GM12865 (cell line): ENCODE measurements around the gene EEFSEC.
"Not testable (repeated sequence)": the region's sequence is repeated elsewhere in the genome, so short reads cannot be mapped to it uniquely, and the experiment has no call there.

Experiments used
- DNase-seq: peaks from one replicate; pipeline ENCODE4 v3.0.0; 2010; ENCODE audit warnings: low read depth
- H3K4me3 ChIP-seq: 2 replicates; pipeline ENCODE4 v1.5.1; 2011; ENCODE audit warnings: mild to moderate bottlenecking, low read depth, low read length, control low read depth
- TF ChIP-seq, protein P1 (sequence below): IDR thresholded peaks from 2 replicates; pipeline ENCODE4 v1.5.1; 2011; ENCODE audit warnings: low read length, control low read depth, low read depth, inconsistent platforms; ENCODE audit not compliant: insufficient read depth; ENCODE audit errors: missing control alignments

The EEFSEC gene

DNA sequence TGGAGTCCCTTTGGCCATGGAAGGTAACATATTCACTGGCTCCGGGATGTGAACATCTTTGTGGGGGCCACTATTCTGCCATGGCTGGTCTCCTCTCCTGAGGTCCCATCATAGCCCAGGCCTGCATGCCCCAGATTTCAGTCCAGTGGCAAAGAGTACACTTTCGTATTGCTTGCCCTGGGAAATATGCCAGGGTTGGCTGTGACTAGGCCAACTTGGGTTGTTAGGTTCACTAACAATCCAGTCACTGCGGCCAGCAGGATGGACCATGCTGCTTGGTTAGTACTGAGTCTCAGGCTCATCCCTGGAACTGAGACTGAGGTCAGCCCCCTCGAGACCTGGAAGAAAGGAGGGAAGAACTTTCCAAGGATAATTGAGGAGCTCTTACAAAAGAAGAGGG is 9.8 kb upstream of the EEFSEC start:
- TF ChIP-seq, protein P1, sequence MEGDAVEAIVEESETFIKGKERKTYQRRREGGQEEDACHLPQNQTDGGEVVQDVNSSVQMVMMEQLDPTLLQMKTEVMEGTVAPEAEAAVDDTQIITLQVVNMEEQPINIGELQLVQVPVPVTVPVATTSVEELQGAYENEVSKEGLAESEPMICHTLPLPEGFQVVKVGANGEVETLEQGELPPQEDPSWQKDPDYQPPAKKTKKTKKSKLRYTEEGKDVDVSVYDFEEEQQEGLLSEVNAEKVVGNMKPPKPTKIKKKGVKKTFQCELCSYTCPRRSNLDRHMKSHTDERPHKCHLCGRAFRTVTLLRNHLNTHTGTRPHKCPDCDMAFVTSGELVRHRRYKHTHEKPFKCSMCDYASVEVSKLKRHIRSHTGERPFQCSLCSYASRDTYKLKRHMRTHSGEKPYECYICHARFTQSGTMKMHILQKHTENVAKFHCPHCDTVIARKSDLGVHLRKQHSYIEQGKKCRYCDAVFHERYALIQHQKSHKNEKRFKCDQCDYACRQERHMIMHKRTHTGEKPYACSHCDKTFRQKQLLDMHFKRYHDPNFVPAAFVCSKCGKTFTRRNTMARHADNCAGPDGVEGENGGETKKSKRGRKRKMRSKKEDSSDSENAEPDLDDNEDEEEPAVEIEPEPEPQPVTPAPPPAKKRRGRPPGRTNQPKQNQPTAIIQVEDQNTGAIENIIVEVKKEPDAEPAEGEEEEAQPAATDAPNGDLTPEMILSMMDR, result no peak
- no peak overlapping the region for H3K4me3 ChIP-seq
- no peak for DNase-seq

DNA sequence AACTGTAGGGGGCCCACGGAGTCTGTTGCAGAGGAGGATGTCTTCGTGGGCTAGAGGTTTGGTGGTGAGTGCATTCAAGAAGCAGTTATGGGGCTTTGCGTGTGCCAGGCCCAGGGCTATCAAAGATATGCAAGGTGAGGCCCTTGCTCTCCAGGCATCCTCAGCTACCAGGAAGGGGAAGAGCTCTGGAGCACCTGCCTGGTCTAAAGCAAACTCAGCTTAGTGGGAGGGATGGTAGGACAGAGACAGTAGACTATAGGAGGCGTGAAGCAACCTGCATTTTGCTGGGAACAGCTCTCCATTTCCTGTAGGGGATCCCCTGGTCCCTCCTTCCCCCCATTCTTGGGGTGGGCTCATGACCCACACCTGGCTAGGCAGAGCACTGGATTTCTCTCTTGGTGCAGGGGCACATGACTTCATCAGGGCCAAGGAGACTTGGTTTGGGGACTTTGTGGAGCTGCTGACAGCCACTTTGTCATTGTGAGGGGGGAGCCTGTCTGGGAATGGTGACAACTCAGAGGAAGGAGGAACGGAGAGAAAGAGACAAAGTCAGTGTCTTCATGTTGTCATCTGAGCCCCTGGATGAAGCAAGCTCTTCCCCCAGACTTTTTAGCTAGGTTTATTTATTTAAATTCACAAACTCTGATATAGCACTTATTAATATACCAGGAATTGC is 8.6 kb upstream of the EEFSEC start:
- H3K4me3 ChIP-seq, result no peak overlapping the region
- DNase-seq, result no peak
- TF ChIP-seq, protein P1, result no peak

DNA sequence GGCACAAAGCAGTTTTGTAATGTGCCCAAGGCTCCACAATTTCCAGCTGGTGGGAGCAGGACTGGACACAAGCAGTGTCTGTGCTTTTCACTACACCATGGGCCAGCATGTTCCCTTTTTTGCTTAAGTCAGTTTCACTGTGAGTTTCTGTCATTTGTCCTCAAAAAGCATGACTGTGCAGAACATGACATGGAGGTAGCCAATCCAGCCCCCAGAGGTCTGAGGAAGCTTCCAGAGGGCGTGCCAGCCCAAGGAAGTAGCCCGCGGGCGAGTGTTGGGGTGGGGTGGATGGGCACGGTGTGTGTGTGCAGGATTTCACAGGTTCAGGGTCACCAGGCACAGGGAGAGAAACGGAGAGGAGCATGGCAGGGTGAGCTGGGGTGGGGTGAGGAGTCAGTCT is 8.0 kb upstream of the EEFSEC start:
- TF ChIP-seq, protein P1, result no peak
- no peak for DNase-seq
- no peak overlapping the region for H3K4me3 ChIP-seq

DNA sequence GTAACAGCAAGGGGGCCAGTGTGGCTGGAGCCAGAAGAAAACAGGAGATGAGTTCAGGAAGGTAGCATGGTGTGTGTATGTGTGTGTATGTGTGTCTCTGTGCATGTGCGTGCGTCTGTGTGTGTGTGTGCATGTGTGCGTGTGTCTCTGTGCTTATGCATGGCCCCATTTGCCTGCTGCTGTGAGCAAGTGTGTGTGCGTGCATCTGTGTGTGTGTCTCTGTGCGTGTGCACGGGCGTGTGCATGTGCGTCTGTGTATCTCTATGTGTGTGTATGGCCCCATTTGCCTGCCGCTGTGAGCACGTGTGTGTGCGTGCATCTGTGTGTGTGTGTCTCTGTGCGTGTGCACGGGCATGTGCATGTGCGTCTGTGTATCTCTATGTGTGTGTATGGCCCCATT is 7.1 kb upstream of the EEFSEC start:
- no peak for DNase-seq
- TF ChIP-seq, protein P1, result no peak
- H3K4me3 ChIP-seq, result no peak overlapping the region

DNA sequence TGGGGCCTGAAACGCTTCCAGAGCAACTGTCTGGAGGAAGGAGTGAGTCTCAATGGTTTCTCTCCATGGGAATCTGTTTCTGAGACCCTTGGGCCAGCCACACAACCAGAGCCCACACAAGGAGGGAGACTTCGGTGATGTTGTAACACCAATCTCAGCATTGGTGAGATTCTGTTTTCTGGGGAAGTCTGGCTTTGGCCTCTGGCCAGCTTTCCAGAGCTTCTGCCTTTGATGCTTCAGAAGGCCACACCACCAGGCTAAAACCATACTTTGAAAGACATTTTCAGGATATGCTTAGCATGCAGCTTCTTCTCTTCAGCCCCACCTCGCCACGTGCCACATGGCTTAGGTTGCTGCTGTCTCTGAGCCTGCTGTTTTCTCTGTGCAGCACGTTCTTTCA is 3.6 kb upstream of the EEFSEC start:
- no peak for DNase-seq
- TF ChIP-seq, protein P1, result no peak
- H3K4me3 ChIP-seq, result no peak overlapping the region

DNA sequence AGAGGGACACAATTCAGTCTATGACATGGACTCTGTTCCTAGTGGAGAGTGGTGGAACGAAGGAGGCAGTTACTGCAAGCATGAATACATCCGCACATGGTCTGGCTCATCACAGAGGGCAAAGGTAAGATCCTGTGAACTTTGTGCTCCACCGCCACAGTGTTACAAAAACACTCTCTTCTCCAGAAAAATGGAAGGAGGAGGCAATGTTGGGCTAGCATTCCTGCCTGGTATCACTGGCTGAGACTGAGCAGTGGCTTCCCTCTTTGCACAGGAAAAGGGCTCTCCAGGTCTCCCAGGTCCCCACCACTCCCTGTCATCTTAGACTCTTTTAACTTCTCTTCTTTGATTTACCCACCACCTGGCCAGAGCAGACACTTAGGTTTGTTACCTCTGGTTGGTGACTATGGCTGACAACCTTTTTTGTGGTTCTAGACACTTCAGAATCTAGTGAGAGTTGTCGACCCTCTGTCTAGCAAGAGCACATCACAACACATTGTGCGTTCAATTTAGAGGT is 1.5 kb upstream of the EEFSEC start:
- H3K4me3 ChIP-seq, result no peak overlapping the region
- DNase-seq, result no peak
- TF ChIP-seq, protein P1, result no peak

DNA sequence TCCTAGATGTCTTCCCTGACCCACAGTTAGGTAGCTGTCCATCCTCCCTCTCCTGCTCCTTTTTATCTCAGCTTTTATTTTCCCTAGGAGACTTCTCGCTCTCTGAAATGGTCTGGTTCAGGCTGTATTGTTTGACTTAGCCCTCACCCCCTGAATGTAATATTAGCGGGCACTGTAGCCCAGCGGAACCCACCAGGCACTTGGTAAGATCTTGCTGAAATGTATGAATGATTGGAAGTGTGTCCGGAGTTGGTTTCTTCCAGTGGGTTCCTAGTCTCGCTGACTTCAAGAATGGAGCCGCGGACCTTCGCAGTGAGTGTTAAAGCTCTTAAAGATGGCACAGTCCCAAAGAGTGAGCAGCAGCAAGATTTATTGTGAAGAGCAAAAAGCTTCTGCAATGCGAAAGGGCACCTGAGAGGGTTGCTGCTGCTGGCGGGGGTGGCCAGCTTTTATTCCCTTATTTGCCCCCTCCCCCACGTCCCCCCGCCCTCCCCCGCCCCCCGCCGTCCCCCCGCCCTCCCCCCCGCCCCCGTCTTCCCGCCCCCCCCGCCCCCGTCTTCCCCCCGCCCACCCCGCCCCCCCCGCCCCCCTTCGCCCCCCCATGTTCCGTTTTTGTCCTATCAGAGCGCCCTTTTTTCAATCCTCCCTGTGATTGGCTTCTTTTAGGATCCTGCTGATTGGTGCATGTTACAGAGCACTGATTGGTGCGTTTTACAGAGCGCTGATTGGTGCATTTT is 694 bp upstream of the EEFSEC start:
- peak overlapping the region; percentile 86 for H3K4me3 ChIP-seq
- DNase-seq, result peak; percentile 80
- TF ChIP-seq, protein P1, result no peak

DNA sequence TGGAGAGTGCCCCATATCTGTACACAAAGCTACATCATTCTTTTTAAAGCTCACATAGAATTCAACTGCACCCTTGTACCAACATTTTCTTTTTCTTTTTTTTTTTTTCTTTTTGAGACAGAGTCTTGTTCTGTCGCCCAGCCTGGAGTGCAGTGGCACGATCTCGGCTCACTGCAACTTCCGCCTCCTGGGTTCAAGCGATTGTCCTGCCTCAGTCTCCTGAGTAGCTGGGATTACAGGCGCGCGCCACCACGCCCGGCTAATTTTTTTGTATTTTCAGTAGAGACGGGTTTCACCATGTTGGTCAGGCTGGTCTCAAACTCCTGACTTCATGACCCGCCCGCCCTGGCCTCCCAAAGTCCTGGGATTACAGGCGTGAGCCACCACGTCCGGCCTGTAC is 1.1 kb downstream of the EEFSEC start:
- not testable (repeated sequence) for DNase-seq
- peak overlapping the region; percentile 86 for H3K4me3 ChIP-seq
